GM06990 (cell line): Measurements from ENCODE around the gene TMEM123.

Experiments
- DNase-seq: peaks from one replicate; pipeline ENCODE4 v3.0.0-alpha.2; 2011; ENCODE audit not compliant: insufficient read length; ENCODE audit errors: extremely low read depth
- H3K27me3 ChIP-seq: replicated peaks from 2 replicates; pipeline ENCODE4 v1.6.0; 2011; ENCODE audit warnings: low read length; ENCODE audit not compliant: control insufficient read depth, insufficient read depth
- H3K36me3 ChIP-seq: 2 replicates; pipeline ENCODE4 v1.5.1; 2011; ENCODE audit warnings: low read length; ENCODE audit not compliant: control insufficient read depth, insufficient read depth
- H3K4me3 ChIP-seq: replicated peaks from 2 replicates; pipeline ENCODE4 v1.5.1; 2011; ENCODE audit warnings: low read depth, mild to moderate bottlenecking, control low read depth, low read length
- TF ChIP-seq, protein P1 (sequence below): IDR thresholded peaks from 2 replicates; pipeline ENCODE4 v1.5.1; 2011; ENCODE audit warnings: low read length, control low read depth, mild to moderate bottlenecking, inconsistent platforms; ENCODE audit not compliant: insufficient read depth, poor library complexity, severe bottlenecking

TMEM123 gene

GRCh38 chr11:102387043-102387781 lies 65.4 kb downstream of the TMEM123 start:
- no peak for DNase-seq
- TF ChIP-seq, protein P1, sequence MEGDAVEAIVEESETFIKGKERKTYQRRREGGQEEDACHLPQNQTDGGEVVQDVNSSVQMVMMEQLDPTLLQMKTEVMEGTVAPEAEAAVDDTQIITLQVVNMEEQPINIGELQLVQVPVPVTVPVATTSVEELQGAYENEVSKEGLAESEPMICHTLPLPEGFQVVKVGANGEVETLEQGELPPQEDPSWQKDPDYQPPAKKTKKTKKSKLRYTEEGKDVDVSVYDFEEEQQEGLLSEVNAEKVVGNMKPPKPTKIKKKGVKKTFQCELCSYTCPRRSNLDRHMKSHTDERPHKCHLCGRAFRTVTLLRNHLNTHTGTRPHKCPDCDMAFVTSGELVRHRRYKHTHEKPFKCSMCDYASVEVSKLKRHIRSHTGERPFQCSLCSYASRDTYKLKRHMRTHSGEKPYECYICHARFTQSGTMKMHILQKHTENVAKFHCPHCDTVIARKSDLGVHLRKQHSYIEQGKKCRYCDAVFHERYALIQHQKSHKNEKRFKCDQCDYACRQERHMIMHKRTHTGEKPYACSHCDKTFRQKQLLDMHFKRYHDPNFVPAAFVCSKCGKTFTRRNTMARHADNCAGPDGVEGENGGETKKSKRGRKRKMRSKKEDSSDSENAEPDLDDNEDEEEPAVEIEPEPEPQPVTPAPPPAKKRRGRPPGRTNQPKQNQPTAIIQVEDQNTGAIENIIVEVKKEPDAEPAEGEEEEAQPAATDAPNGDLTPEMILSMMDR = no peak
- H3K36me3 ChIP-seq = peaks cover 7% of the 10 kb centered on the region
- H3K4me3 ChIP-seq = no peak overlapping the region
- H3K27me3 ChIP-seq = no peaks in the 10 kb centered on the region

DNA sequence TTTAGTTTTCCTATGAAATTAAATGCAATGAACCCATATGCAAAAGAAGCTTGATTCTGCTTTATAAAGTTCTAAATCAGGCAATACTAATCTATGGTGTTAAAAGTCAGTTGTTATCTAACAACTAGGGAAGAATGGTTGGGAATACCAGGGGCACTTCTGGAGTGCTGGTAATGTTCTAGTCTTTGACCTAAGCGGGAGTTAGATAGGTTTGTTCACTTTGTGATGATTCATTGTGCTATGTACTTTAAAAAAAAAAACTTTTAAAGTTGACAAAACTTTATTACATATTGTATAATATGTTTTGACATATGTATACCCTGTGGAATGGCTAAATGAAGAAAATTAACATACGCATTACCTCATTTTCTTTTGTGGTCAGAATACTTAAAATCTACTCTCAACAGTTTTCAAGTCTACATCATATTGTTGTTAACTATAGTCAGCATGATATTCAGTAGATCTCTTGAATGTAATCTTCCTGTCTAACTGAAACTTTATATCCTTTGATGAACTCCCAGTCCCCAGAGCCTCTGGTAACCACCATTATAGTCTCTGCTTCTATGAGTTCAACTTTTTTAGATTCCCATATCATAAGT lies 66.3 kb downstream of the TMEM123 start:
- H3K36me3 ChIP-seq = peaks cover 3% of the 10 kb centered on the region
- DNase-seq = no peak
- H3K4me3 ChIP-seq = no peak overlapping the region
- no peaks in the 10 kb centered on the region for H3K27me3 ChIP-seq
- TF ChIP-seq, protein P1 = no peak

DNA sequence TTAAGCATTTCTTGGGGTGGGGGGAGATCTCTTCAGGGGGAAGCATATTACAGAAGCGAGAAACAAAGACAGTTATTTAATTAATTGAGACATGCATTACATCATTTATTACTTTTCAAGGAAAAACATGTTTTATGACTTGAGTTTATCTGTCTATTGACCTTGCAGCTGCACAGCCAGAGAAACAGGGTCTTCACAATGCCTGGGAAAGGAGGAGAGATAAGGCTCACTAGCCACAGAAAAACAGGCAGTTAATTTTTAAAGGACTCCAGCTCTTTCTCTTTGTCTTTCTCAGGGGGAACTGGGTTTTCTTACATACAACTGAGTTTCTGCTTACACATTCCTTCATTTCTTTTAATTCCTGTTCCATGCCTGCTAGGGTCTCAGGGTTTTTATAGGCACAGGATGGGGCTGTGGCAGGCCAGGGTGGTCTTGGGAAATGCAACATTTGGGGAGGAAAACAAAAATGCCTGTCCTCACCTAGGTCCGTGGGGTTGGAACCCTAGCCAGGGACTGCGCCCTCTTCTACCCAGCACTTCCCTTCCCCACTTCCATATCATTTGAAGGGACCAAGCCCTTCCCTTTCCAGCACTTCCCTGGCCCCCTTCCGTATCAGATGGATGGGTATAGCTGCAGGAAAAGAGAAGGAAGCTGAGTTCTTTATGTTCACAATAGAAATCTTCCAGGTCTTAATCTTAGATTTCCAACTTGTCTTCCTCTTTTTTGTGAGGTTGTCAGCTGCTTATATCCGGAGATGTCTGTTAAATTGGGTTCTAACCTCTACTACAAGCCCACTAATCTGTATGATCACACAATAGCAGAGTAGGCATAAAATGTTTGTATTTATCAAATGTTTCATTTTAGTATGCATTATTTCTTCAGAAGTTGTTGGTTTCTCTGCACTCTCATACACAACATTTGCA lies 67.2 kb downstream of the TMEM123 start:
- DNase-seq = no peak

GRCh38 chr11:102384419-102385079 lies 68.0 kb downstream of the TMEM123 start:
- no peak for DNase-seq
- TF ChIP-seq, protein P1 = no peak
- H3K27me3 ChIP-seq = no peaks in the 10 kb centered on the region
- no peak overlapping the region for H3K4me3 ChIP-seq
- peaks cover 6% of the 10 kb centered on the region for H3K36me3 ChIP-seq

More for the DNA sequence above, 67.2 kb downstream of the TMEM123 start:
- Histone ChIP-seq H3K4me3 (no peak overlapping the region), H3K36me3 (peaks cover 4% of the 10 kb centered on the region), H3K27me3 (no peaks in the 10 kb centered on the region)
- TF ChIP-seq, protein P1 = no peak

GRCh38 chr11:102383839-102384238 lies 68.7 kb downstream of the TMEM123 start:
- H3K4me3 ChIP-seq = no peak overlapping the region
- TF ChIP-seq, protein P1 = no peak
- H3K36me3 ChIP-seq = peaks cover 4% of the 10 kb centered on the region
- DNase-seq = no peak
- H3K27me3 ChIP-seq = no peaks in the 10 kb centered on the region
